Thyroid gland (tissue), 4 donors: ENCODE measurements around the gene CDH23.

Experiments used
- CTCF ChIP-seq, 6 experiments: fragments of 200-600 bp in 3 of 6; fragments of 450-650 bp in 3 of 6; sonication (generic) in 3 of 6; IDR thresholded peaks; one replicate each; pipeline ENCODE4 v1.5.1; 2016 to 2019; ENCODE audit warnings: antibody characterized with exemption in 6 of 6, mild to moderate bottlenecking in 2 of 6, inconsistent platforms in 1 of 6, moderate library complexity in 1 of 6
- POLR2A ChIP-seq, 2 donors: fragments of 450-650 bp; IDR thresholded peaks; one replicate each; pipeline ENCODE4 v1.6.1; 2017; ENCODE audit warnings: antibody characterized with exemption in 2 of 2, mild to moderate bottlenecking in 2 of 2, moderate library complexity in 1 of 2

DNA sequence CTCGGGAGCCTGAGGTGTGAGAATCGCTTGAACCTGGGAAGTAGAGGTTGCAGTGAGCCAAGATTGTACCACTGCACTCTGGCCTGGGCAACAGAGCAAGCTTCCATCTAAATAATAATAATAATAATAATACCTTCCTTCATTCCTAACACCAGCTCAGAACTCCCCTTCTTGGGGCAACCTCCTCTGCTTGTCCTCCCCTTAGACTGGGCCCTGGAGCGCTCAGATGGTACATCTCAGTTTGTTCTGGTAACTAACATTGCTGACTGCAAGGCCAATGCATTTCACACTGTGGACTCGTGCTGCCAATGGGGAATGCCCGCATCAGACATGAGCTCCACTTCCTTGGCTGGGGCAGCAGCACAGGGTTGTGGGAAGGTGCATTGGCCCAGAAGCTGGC lies 245.3 kb downstream of the CDH23 start:
- TF ChIP-seq POLR2A (IDR thresholded peaks at IDR 0.05) (no peak), CTCF (IDR thresholded peaks at IDR 0.05) (no peak)
